ENCODE results near the gene TMEM163. TPM values are rescaled to one million over a fixed set of nuclear protein-coding genes. Genes with fewer than 3 reads are reported as not detected.

Gene TMEM163
- total RNA-seq, 1 experiment from 2014 or later, result 4.1 TPM

DNA sequence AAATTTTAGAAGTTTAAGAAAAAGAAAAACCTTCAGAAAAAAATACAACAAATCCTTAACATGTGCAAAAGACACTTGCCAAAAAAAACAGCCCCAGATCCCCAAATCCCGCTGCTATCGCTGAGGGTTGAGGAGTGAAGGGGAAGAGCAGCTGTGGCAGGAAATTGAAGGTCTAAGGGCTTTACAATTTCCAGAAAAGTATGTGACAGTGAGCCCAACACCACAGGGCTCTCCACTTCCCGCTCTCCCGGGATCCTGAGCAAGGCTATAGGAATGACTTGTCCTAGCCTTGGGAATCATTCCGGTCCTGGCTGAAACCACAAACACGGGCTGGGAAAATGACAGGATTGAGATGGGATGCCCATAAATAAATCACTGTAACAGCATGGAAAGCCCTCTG lies 191.4 kb downstream of the TMEM163 start:
- POLR2A ChIA-PET, result no interaction called here
- Histone ChIP-seq H3K36me3 (ENCODE audit: control insufficient read depth, insufficient read depth, low read length) (no peaks in the 10 kb centered on the region), H3K4me3 (ENCODE audit: low read depth, low read length) (no peak overlapping the region), H3K27me3 (replicated peaks; ENCODE audit: control insufficient read depth, insufficient read depth, low read length) (no peaks in the 10 kb centered on the region), H3K9me3 (no peaks in the 10 kb centered on the region), H3K4me1 (no peaks in the 10 kb centered on the region)
- Mint-ChIP-seq H3K4me3 (ENCODE audit: unreplicated experiment) (no peak overlapping the region), H3K27me3 (ENCODE audit: insufficient read depth, unreplicated experiment) (no peaks in the 10 kb centered on the region), H3K36me3 (ENCODE audit: insufficient read depth, unreplicated experiment) (no peaks in the 10 kb centered on the region), H3K4me1 (ENCODE audit: low read depth, unreplicated experiment) (no peaks in the 10 kb centered on the region), H3K27ac (ENCODE audit: unreplicated experiment) (no peak overlapping the region), H3K9me3 (ENCODE audit: unreplicated experiment) (no peaks in the 10 kb centered on the region)
- BruUV-seq (replicated peaks), result no TSS peak
- CTCF ChIA-PET, result no interaction called here
- no peak for DNase-seq
- TF ChIP-seq, protein P1, sequence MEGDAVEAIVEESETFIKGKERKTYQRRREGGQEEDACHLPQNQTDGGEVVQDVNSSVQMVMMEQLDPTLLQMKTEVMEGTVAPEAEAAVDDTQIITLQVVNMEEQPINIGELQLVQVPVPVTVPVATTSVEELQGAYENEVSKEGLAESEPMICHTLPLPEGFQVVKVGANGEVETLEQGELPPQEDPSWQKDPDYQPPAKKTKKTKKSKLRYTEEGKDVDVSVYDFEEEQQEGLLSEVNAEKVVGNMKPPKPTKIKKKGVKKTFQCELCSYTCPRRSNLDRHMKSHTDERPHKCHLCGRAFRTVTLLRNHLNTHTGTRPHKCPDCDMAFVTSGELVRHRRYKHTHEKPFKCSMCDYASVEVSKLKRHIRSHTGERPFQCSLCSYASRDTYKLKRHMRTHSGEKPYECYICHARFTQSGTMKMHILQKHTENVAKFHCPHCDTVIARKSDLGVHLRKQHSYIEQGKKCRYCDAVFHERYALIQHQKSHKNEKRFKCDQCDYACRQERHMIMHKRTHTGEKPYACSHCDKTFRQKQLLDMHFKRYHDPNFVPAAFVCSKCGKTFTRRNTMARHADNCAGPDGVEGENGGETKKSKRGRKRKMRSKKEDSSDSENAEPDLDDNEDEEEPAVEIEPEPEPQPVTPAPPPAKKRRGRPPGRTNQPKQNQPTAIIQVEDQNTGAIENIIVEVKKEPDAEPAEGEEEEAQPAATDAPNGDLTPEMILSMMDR (IDR thresholded peaks at IDR 0.05; ENCODE audit: insufficient read depth in 1 of 2, low read depth in 1 of 2, low read length in 1 of 2, severe bottlenecking in 1 of 2, unreplicated experiment in 1 of 2), result no peak
- intact Hi-C loops (cut with micrococcal nuclease; ENCODE audit: unreplicated experiment), result no loop called here

DNA sequence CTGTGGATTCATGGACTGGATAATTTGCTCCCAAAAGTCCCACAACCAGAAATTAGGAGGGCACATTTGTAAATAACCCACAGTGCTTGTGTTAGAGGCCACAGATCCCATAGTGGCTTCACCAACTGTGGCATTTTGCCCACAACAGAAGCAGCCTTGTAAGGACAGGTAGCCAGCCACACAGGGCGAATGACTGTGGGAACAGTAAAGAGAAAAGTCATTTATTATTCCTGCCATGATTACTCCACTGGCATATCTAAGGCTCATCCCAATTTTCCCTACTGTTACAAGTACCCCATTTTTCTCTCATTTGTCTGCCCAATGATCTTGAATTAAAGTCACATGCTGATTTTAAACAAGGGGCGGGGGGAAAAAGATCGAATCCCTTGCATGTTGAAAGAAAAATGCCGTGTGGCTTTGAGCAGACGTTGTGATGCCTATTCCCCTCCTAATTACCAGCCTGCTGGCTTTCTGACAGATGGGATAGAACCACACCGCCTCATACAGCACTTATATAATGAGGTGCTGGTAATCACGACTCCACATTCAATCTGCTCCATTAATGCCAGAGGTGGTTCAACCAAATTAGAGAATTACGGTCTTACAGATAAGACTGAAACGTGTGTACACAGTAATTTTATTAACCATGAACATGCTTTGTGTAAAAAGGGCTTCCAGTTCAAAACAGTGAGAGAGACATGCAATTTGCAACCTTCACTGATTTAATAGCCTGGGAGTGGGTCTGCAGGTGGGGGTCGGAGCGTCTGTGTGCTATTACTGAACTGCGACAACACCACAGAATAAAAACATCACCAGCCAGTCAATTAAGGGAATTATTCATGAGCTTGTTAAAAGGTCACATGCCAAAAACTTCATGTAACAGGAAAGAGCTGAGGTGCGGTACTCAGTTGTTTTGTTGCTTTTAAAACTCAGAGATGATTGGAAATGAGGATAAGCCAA lies 196.0 kb downstream of the TMEM163 start:
- CTCF ChIA-PET, result no interaction called here
- TF ChIP-seq, protein P1 (IDR thresholded peaks at IDR 0.05; ENCODE audit: insufficient read depth in 1 of 2, low read depth in 1 of 2, low read length in 1 of 2, severe bottlenecking in 1 of 2, unreplicated experiment in 1 of 2), result no peak
- no peaks in the 10 kb centered on the region for H3K27me3 ChIP-seq (replicated peaks; ENCODE audit: control insufficient read depth, insufficient read depth, low read length)
- H3K4me3 ChIP-seq (ENCODE audit: low read depth, low read length), result no peak overlapping the region
- Mint-ChIP-seq H3K27ac (ENCODE audit: unreplicated experiment) (no peak overlapping the region), H3K4me3 (ENCODE audit: unreplicated experiment) (no peak overlapping the region), H3K27me3 (ENCODE audit: insufficient read depth, unreplicated experiment) (no peaks in the 10 kb centered on the region), H3K4me1 (ENCODE audit: low read depth, unreplicated experiment) (no peaks in the 10 kb centered on the region), H3K36me3 (ENCODE audit: insufficient read depth, unreplicated experiment) (no peaks in the 10 kb centered on the region), H3K9me3 (ENCODE audit: unreplicated experiment) (no peaks in the 10 kb centered on the region)
- DNase-seq, result no peak
- POLR2A ChIA-PET, result no interaction called here
- H3K4me1 ChIP-seq, result no peaks in the 10 kb centered on the region
- H3K36me3 ChIP-seq (ENCODE audit: control insufficient read depth, insufficient read depth, low read length), result no peaks in the 10 kb centered on the region
- intact Hi-C loops (cut with micrococcal nuclease; ENCODE audit: unreplicated experiment), result no loop called here
- BruUV-seq (replicated peaks), result no TSS peak
- H3K9me3 ChIP-seq, result no peaks in the 10 kb centered on the region

DNA sequence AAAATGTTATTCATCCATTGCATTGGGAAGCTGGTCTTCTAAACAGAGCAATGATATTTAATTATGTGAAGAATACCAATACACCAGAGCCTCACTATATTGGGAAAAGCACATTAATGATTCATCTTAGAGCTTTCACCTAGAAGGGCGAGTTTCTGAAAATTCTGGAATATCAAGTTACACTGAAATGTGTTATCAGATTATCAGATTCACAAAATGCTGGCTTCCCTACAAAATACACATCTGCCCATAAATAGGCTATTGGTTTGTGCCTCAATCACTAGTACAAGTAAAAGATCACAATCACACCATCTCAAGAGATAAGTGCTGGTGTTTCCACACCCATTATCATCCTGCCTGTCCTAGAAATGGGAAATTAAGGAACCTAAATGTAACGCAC lies 200.7 kb downstream of the TMEM163 start:
- intact Hi-C loops (cut with micrococcal nuclease; ENCODE audit: unreplicated experiment), result no loop called here
- no peak overlapping the region for H3K27ac Mint-ChIP-seq (ENCODE audit: unreplicated experiment)

More for the DNA sequence above, 200.7 kb downstream of the TMEM163 start:
- no peak overlapping the region for H3K4me3 ChIP-seq (ENCODE audit: low read depth, low read length)
- no peak for DNase-seq
- Mint-ChIP-seq H3K4me3 (ENCODE audit: unreplicated experiment) (no peak overlapping the region), H3K9me3 (ENCODE audit: unreplicated experiment) (no peaks in the 10 kb centered on the region), H3K36me3 (ENCODE audit: insufficient read depth, unreplicated experiment) (no peaks in the 10 kb centered on the region), H3K27me3 (ENCODE audit: insufficient read depth, unreplicated experiment) (no peaks in the 10 kb centered on the region), H3K4me1 (ENCODE audit: low read depth, unreplicated experiment) (no peaks in the 10 kb centered on the region)
- H3K27me3 ChIP-seq (replicated peaks; ENCODE audit: control insufficient read depth, insufficient read depth, low read length), result no peaks in the 10 kb centered on the region
- ChIA-PET CTCF (no interaction called here), POLR2A (no interaction called here)
- H3K9me3 ChIP-seq, result no peaks in the 10 kb centered on the region
- H3K36me3 ChIP-seq (ENCODE audit: control insufficient read depth, insufficient read depth, low read length), result no peaks in the 10 kb centered on the region
- TF ChIP-seq, protein P1 (IDR thresholded peaks at IDR 0.05; ENCODE audit: insufficient read depth in 1 of 2, low read depth in 1 of 2, low read length in 1 of 2, severe bottlenecking in 1 of 2, unreplicated experiment in 1 of 2), result no peak
- H3K4me1 ChIP-seq, result no peaks in the 10 kb centered on the region
- BruUV-seq (replicated peaks), result no TSS peak

Measured in Caco-2 (cell line).